VCaP (cell line): ENCODE results near the gene MORN1.

Experiments
- H3K27ac ChIP-seq: fragments of 450-650 bp; 2 replicates; pipeline ENCODE4 v1.5.1; 2017
- TF ChIP-seq, protein P1 (sequence below): fragments of 450-650 bp; conservative IDR thresholded peaks from 2 replicates; pipeline ENCODE4 v1.5.1; 2017; ENCODE audit warnings: mild to moderate bottlenecking, moderate library complexity

Gene MORN1

DNA sequence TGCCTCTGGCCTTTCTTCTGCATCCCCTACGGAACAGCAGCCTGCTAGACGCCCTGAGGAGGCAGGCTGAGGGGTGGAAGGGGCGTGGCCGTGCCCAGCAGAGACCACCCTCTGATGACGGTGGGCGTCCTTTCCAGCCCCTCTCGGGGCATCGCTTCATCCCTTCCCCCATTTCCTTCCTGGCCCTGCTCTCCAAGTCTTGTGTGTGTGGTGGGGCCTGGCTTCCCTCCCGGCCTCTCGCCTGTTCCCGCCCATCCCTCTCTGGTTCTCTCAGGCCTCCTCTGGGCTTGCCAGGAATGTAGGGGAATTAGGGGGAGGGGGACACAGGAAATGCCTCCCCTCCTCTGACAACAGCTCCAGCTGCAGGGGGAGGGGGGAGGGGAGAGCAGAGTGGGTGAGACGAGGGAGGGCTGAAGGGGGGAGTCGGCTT is 112.1 kb downstream of the MORN1 start:
- TF ChIP-seq, protein P1, sequence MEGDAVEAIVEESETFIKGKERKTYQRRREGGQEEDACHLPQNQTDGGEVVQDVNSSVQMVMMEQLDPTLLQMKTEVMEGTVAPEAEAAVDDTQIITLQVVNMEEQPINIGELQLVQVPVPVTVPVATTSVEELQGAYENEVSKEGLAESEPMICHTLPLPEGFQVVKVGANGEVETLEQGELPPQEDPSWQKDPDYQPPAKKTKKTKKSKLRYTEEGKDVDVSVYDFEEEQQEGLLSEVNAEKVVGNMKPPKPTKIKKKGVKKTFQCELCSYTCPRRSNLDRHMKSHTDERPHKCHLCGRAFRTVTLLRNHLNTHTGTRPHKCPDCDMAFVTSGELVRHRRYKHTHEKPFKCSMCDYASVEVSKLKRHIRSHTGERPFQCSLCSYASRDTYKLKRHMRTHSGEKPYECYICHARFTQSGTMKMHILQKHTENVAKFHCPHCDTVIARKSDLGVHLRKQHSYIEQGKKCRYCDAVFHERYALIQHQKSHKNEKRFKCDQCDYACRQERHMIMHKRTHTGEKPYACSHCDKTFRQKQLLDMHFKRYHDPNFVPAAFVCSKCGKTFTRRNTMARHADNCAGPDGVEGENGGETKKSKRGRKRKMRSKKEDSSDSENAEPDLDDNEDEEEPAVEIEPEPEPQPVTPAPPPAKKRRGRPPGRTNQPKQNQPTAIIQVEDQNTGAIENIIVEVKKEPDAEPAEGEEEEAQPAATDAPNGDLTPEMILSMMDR = no peak
- H3K27ac ChIP-seq = no peak overlapping the region

DNA sequence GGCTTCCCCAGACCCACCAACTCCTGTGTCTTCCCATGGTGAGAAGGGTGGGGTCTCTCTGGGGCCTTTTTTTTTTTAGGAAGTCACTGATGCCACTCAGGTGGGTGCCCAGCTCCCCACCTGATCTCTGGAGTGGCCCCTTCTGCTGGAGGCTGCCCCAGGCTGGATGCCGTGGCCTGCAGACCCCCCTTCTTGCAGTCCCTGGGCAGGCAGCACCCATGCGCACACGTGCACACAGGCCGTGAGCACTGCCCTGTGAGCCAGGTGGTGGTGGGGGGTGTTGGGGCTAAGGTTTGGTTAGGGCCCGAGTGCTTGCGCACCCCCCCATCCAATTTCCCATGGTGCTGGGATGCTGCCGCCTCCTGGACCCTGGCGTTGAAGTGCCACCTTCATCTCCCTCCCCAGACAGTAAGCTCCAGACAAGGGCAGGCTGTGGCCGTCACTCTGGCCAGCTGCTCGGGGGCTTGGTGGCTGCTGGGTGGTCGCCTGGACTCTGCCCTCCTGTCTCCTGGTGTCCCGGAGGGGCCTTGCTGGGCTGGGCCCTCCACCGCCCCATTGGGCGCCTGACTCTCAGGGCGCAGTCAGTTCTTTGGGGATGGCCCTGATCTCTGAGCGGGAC is 112.7 kb downstream of the MORN1 start:
- no peak overlapping the region for H3K27ac ChIP-seq

DNA sequence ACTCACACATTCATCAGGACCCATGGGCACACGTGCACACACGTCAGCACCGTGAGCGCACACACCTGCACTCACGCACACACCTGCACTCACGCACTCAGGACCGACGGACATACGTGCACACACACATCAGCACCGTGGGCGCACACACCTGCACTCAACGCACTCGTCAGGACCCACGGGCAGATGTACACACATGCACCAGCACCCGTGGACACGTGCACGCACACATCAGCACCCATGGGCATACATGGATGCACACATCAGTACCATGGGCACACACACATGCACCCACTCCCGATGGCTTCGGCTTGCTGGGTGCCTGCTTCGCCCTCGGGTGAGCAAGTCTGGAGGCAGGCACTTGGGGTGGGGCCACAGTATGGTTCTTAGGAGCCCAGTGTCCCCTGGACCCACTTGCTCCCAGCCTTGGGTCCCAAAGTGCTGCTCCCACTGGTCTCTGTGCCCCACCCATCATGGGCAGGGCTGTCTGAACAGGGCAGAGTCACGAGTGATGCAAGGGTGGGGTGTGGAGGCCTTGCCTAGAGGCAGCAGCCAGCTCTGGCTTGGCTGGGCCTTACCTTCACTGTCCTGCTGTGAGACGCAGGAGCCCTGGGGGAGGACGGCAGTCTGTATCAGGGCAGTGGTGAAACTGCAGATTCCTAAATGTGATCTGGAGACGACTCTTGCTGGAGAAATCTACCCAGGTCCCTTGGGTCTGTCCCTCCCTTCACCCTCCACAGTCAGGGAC is 113.4 kb downstream of the MORN1 start:
- TF ChIP-seq, protein P1 = no peak
- H3K27ac ChIP-seq = no peak overlapping the region

More for the DNA sequence above, 112.7 kb downstream of the MORN1 start:
- TF ChIP-seq, protein P1 = no peak

DNA sequence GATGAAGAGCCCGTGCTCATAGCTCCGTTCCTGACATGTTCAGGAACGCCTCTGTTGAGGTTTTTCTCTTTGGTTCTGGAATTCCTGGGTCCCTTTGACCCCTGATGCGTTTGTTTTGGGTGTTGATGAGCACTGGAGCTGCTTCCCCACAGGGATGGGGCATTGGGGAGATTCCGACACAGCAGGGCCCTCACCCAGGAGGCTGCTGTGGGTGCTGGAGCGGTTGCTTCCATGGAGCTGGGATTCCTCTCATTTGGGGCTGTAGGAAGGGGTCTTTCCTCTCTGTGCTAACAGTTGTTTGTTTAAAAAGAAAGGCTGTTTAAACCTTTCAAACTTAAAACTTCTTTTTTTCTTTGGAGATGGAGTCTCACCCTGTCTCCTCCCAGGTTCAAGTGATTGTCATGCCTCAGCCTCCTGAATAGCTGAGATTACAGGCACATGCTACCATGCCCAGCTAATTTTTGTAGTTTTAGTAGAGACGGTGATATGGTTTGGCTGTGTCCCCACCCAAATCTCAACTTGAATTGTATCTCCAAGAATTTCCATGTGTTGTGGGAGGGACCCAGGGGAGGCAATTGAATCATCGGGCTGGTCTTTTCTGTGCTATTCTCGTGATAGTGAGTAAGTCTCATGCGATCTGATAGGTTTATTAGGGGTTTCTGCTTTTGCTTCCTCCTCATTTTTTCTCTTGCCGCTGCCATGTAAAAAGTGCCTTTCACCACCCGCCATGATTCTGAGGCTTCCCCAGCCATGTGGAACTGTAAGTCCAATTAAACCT is 114.4 kb downstream of the MORN1 start:
- peak overlapping the region; percentile 37 for H3K27ac ChIP-seq
- TF ChIP-seq, protein P1 = no peak

DNA sequence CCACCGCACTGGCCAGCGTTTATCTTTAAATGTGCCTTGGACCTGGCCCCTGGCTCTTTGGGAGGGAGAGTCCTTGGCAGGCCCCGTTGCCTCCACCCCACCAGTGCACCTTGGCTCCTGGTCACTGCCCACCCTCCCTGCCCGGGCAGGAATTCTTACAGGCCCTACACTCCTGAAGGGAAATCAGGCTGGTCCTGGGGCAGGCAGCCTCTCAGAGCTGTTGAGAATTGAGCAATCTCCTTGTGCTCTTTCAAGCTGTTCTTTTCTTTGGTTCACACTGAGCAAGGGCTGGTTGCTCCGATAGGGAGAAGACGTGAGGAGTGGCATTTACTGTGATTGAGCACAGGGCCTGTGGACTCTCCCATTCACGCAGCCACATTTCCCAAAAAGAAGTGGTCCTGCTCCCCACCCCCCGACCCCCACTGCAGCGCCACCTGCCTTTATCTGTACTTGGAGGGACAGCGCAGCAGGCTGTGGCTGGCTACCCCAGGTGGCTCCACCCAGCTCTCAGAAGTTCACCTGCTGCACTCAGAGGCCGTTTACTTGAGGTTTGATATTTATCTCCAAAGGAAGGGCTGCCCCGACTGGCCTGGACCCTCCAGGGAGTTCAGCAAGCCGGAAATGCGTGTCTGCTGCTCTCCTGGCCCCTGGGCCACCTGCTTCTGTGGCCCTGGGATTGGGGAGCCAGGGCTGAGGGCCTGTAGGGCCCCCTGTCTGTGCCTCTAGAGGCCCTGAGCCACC is 115.4 kb downstream of the MORN1 start:
- TF ChIP-seq, protein P1 = no peak
- H3K27ac ChIP-seq = peak overlapping the region; percentile 37

DNA sequence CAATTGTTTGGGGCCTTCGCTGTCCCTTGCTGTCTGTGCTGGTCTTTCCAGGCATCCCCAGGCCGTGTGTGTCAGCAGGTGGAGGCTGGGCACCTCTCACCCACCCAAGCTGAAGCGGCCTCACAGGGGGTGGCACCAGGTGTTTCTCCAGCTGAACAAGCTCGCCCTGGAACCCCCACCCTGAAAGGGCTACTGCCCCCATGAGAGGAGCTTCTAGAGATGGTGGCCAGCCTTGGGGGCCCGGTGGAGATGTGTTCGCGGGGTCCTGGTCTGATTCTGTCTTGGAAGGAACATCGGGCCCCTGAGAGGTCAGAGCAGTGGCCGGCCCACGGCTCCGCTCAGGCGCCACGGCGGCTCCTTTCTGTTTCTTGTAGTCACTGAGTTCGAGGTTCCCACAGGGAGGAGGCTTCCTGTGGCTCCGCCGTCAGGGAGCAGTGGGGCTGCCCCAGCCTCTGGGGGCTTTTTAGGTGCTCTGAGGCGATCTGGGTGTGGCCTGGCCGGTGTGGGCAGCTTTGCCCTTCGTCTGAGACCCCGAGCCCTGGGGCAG is 116.4 kb downstream of the MORN1 start:
- peak overlapping the region; percentile 37 for H3K27ac ChIP-seq
- TF ChIP-seq, protein P1 = no peak
